ENCODE data around the gene PLSCR3. TPM values are rescaled to one million over a fixed set of nuclear protein-coding genes. Genes with fewer than 3 reads are reported as not detected.
"Not testable (repeated sequence)": the region's sequence is repeated elsewhere in the genome, so short reads cannot be mapped to it uniquely, and the experiment has no call there.

The PLSCR3 gene
- polyA plus RNA-seq, 1 donor, result 27.7 TPM

DNA sequence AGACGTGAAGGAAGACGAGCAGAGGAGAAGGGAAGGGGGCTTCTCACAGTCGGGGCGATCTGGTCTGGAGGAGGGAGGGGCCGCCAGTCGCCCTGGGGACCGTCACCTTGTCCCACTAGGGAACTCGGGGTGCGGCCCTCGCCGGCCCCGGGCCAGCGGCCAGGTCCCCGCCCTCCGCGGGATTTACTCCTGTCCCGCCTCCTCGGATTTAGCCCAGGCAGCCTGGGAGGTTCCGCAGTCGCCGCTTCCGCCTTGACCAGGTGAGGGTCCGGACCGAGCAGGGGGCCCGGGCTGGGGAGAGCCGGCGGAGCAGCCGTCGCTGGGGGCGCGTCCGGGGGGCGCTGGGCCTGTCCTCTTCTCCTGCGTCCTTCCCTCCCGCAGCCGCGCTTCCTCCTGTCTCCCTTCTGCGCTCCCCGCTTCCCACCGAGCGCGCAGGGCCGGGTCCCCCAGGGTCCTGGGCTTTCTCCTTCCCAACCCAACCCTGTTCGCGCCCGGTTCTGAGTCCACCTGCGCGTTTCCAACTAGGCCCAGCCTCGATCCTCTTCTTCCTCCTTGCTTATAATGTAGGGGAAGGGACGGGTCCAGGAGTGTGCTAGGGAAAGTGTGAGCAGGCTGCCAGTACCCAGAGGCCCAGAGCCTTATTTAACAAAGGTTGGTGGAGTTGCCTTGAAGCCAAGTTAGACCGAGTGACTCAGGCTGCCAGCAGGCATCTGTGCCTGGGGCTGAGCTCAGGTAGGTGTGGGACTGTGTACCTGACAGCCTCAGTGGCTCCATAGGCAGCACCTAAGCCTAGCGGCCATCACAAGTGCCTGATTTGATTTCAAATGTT, 13.3 kb downstream of the PLSCR3 start, which contains the start of gene TNK1:
Gene TNK1, plus strand, starts transcription at position 235 of the 829 bp plus-strand sequence. CDS start 1,838 bp downstream, outside the sequence.
- DNase-seq (ENCODE audit: low read depth), result no peak

DNA sequence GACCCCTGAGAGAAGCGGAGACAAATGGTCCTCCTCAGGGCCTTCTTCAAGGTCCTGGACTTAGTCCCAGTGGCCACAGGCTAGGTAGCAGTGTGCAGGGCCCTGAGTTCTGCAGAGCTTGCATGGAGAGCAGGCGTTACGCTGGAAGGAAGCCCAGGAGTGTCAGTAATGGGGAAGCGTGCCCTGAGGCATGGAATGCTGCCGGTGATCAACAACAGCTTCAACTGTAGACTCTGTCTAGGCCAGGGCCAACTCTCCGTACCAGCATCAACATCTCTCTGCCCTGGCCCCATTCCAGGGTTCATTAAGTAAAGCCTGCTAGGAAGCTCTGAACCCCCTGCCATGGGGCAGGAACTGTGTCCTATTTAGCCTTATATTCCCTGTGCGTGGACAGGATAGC, 14.0 kb downstream of the PLSCR3 start:
- DNase-seq (ENCODE audit: low read depth), result no peak

DNA sequence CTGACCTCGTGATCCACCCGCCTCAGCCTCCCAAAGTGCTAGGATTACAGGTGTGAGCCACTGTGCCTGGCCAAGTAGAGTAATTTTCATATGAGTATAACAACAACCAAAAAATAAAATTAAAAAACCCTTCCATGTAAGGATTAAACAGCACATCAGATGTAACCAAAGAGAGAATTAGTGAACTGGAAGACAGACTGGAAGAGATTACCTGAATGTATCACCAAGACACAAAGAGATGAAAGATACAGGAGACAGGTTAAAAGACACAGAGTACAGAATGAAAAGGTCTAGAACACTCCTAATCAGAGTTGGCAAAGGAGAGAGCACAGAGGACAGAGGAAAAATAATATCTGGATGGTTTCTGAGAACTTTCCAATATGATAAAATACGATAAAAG, 15.2 kb downstream of the PLSCR3 start:
- DNase-seq (ENCODE audit: low read depth), result no peak

DNA sequence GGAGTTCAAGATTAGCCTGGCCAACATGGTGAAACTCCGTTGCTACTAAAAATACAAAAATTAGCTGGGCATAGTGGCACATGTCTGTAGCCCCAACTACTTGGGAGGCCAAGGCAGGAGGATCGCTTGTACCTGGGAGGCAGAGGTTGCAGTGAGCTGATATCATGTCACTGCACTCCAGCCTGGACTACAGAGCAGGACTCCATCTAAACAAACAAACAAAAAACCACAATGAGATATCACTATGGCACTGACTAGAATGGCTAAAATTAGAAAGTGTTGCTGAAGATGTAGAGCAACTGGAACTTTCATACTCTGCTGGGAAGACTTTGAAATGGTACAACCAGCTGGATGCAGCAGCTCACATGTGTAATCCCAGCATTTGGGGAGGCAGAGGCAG, 20.0 kb downstream of the PLSCR3 start:
- no peak for DNase-seq (ENCODE audit: low read depth)

DNA sequence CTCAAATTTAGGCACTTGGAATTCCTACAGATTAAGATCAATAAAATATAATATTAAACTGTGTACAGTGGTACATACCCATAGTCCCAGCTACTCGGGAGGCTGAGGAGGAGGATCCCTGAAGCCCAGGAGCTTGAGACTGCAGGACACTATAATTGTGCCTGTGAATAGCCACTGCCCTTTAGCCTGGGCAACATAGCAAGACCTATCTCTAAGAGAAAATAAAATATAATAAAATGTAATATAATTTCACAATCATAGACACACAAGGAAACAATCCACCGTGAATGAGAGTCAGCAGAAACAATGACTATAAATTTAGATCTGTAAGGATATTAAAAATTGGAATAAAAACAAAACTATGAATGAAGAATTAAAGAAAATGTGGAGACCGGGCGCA, 23.5 kb downstream of the PLSCR3 start:
- no peak for DNase-seq (ENCODE audit: low read depth)

DNA sequence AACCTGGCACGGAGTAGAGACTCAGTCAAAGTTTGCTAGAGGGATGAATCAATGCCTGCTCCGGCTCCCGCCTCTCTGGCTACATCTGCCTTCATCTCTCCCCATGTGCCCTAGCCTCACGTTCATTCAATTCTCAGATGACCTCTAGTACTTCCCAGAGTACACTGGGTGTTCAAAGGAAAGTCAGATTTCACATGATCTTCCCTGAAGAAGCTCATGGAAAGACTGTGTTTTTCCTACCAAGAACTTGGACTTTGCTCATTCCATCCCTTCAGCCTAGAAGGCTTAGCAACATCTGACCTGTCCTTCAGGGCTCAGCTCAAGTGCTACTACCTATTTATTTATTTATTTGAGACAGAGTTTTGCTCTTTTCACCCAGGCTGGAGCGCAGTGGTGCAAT, 24.5 kb downstream of the PLSCR3 start:
- DNase-seq (ENCODE audit: low read depth), result no peak

DNA sequence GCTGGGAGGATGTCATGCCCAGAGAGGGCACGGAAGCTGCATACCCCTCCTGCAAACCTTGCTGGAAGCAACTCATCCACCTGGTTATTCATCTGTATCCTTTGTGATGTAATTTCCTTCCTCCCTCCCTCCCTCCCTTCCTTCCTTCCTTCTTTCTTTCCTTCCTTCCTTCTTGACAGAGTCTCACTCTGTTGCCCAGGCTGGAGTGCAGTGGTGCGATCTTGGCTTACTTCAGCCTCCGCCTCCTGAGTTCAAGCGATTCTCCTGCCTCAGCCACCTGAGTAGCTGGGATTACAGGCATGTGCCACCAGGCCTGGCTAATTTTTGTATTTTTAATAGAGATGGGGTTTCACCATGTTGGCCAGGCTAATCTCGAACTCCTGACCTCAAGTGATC, 25.7 kb downstream of the PLSCR3 start:
- DNase-seq (ENCODE audit: low read depth), result not testable (repeated sequence)

DNA sequence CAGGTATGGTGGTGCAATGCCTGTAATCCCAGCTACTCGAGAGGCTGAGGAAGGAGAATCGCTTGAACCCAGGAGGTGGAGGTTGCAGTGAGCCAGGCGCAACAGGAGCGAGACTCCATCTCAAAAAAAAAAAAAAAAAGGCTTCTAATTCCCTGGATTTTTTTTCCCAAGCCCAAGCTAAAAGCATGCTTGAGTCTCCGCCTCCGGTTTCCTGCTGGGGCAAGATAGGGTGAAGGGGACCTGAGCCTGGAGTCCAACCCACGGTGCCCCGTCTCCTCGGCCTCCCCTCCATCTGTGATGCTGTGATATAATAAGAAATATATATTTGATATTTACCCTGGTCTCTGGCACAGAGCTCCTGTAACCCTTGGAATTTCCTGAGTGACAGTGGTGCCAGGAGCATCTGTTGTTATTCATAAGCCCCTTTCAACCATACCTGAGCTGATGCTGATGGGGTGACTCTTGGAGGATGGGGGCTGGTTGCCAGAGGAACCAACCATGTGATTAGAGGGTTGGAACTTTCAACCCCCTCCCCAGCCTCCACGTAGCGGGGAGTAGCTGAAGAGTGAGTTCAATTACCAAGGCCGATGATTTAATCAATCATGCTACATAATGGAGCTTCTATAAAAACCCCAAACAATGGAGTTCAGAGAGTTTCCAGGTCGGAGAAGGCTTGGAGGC, 26.3 kb downstream of the PLSCR3 start:
- DNase-seq (ENCODE audit: low read depth), result no peak

DNA sequence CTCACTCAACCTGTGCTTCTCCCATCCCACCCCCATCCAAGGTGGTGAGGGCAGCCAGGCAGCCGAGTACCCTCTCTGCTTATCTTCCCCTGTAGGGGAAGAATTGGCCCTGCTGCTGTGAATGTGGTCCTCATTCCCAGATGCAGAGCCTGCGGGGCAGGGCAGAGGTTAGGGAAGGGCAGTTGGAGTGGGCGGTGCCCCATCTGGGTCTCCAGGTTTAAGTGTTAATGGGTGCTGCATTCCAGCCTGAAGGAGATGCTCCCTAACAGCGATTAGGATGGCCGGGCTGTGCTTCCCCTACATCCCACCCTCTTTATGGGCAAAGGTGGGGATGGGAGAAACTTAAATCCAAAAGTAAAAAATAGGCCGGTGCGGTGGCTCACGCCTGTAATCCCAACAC, 27.2 kb downstream of the PLSCR3 start:
- no peak for DNase-seq (ENCODE audit: low read depth)

DNA sequence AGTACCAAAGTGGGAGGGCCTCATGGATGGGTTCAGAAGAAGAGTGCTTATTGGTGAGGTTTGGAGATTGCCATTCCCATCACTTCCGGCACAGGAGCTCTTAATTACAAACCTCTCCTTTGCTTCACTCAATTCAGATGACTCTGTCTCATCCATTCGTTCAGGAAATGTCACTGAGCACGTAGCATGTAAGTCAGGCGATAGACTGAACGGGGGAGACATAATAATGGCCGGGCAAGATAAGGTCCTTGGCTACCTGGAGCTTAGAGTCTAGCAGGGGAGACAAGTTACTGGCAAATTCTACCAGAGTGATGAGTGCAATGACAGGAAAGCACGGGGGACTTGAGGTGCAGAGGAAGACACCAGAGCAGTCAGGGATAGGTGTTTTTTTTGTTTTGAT, 28.4 kb downstream of the PLSCR3 start:
- DNase-seq (ENCODE audit: low read depth), result not testable (repeated sequence)

DNA sequence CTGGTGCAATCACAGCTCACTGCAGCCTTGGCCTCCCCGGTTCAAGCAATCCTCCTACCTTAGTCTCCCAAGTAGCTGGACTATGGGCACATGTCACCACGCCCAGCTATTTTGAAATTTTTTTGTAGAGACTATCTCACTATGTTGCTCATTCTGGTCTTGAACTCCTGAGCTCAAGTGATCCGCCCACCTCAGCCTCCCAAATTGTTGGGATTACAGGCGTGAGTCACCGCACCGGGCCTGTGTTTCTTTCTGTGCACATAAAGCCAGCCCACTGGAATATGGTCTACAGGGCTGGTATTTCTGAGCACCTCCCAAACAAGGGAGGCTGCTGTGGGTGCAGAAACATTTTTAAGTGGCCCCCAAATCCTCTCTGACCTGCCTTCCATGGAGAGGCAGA, 31.0 kb downstream of the PLSCR3 start:
- DNase-seq (ENCODE audit: low read depth), result no peak

DNA sequence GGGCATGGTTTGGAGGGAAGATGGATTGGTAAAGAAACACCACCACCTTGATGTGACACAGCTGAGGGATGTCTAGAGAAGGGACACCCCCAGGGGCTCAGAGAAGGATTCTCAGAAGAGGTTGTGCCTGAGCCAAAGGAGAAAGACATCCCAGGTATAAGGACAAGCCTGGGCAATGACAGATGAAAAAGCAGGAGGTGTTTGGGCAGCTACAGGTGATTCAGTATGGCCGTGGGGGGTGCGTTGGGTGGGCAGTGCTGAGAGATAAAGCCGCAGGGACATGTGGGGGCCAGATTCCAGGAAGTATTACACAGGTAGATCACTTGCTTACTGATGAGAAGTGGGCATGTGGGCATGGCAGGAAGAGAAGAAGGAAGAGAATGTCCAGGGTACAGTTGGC, 32.4 kb downstream of the PLSCR3 start:
- DNase-seq (ENCODE audit: low read depth), result no peak

DNA sequence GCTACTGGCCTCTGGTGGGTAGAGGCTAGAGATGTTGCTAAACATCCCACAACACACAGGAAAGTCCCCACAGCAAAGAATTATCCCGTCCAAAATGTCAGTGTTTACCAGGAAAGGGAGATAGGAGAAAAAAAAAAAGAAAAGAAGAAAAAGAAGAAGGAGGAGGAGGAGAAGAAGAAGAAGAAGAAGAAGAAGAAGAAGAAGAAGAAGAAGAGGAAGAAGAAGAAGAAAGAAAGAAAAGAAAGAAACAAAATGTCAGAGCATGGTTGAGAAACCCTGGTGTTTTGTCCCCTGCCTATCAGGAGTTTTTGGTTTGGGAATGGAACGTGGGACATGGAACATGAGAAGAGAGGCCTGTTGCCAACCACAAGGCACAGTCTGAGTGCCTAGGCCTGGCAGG, 36.9 kb downstream of the PLSCR3 start:
- no peak for DNase-seq (ENCODE audit: low read depth)

DNA sequence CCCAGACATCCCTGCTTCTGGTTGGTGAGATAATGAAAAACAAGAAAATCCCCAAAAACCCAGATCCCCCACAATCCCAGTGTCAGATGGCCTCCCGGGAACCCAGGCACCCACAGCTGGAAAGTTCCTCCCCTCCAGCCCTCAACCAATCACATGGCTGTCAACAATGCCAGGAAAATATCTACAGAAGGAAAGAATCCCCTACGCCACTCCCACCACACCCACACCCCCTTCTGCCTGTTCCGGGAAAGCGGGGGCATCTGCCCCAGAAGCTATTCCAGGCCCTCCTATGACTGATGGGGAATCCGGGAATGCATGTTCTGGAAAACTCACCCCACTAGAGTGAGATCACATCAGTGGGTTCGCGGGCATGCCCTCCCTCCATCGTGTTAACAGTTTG, 37.6 kb downstream of the PLSCR3 start:
- no peak for DNase-seq (ENCODE audit: low read depth)

DNA sequence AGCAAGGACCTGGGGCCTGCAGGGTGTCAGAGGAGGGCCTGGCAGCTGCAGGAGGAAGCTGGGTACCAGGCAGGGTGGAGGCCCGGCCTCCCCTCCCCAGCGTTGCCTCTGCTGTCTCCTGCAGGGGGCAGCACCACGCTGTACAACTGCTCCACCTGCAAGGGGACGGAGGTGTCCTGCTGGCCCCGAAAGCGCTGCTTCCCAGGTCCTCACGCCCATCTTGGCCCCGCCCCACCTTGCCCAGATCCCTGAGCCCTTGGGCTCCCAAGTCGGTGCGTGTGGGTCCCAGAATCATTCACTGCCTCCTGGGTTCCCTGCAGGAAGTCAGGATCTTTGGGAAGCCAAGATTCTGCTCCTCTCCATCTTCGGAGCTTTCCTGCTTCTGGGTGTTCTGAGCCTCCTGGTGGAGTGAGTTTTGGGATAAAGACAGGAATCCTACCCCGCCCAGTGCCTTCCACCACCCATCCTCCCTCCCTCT, 38.2 kb downstream of the PLSCR3 start:
- DNase-seq (ENCODE audit: low read depth), result no peak

DNA sequence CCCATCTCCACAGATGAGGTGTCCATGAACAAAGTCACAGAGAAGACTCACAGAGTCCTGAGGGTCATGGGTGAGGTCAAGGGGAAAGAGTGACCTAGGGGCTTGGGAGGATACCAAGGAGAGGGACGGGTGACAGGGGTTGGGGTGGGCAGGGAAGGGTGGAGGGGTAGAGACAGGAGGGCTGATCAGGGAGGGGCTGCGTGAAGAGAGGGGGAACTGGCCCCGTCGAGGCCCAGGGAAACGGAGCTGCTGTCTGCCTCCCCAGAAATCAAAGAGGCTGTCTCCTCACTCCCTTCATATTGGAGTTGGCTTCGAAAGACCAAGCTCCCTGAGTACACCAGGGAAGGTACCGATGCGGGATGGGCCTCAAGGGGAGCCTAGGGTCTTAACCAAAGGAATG, 38.8 kb downstream of the PLSCR3 start:
- DNase-seq (ENCODE audit: low read depth), result no peak

DNA sequence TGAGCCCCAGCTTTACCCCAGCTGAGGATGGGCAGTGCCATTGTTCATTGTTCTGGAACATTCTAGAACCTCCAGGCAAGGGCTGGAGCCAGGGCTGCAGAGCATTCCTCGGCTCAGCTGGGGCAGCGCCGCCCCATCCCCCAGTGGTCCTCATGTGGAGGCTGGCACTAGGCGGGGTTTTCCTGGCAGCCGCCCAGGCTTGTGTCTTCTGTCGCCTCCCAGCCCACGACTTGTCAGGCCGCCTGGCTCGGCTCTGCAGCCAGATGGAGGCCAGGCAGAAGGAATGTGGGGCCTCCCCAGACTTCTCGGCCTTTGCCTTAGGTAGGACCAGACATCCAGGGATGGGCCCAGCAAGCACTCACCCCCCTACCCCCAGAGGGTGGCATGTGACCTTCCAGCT, 39.3 kb downstream of the PLSCR3 start, which contains the start of gene TMEM95:
Gene TMEM95, plus strand, starts transcription at position 104 of the 400 bp plus-strand sequence. Its CDS starts 49 bp downstream, at position 153.
- DNase-seq (ENCODE audit: low read depth), result no peak

DNA sequence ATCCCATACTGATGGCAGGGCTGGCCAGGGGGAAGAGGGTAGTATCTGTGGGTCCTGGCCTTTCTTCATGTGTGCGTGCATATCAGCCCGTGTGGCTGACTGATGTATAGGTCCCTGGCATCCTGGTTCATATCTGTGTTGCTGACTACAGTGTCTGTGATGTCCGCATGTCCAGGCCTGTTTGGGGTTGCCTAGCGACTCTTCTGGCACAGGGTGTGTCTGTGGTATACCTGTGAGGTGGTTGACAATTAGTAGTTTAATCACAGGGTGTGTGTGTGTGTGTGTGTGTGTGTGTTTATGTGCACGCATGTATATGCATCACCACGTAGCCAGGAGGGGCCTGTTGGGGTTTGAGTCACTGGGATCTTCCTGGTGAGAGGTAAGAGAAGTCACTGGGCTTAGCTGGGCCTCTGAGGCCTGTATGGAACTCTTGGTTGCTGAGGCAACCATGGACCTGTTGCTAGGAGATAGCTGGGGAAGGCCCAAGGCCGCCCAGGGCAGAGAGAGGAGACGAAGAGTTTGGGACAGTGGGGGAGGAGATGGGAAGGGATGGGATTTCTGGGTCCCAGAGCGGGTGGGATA, 40.0 kb downstream of the PLSCR3 start:
- no peak for DNase-seq (ENCODE audit: low read depth)

DNA sequence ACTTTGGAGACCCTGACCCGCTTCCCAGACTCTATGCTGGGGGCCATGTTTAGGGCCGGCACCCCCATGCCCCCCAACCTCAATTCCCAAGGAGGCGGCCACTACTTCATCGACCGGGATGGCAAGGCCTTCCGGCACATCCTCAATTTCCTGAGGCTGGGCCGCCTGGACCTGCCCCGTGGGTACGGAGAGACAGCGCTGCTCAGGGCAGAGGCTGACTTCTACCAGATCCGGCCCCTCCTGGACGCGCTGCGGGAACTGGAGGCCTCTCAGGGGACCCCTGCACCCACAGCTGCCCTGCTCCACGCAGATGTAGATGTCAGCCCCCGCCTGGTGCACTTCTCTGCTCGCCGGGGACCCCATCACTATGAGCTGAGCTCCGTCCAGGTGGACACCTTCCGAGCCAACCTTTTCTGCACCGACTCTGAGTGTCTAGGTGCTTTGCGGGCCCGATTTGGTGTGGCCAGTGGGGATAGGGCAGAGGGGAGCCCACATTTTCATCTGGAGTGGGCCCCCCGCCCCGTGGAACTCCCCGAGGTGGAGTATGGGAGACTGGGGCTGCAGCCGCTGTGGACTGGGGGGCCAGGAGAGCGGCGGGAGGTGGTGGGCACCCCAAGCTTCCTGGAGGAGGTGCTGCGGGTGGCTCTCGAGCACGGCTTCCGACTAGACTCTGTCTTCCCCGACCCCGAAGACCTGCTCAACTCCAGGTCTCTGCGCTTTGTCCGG, 41.3 kb downstream of the PLSCR3 start:
- DNase-seq (ENCODE audit: low read depth), result no peak

DNA sequence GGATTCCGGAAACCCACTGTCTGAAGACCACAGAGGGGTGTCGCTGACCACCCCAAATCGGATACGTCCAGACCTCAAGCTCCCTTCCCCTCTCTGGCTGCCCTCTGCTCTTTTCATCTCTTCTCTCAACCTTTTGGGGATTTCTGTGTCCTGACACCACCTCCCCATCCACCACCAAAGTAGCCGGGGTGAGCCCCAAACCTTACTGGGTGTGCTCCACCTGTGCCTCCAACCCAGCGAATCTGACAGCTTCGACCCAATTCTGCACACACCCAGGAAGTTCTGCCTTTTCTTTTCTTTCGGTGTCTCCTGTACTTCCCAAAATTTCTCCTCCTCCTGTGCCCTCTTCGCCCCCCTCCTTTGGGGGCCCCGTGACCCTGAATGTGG, 41.8 kb downstream of the PLSCR3 start:
- DNase-seq (ENCODE audit: low read depth), result no peak

DNA sequence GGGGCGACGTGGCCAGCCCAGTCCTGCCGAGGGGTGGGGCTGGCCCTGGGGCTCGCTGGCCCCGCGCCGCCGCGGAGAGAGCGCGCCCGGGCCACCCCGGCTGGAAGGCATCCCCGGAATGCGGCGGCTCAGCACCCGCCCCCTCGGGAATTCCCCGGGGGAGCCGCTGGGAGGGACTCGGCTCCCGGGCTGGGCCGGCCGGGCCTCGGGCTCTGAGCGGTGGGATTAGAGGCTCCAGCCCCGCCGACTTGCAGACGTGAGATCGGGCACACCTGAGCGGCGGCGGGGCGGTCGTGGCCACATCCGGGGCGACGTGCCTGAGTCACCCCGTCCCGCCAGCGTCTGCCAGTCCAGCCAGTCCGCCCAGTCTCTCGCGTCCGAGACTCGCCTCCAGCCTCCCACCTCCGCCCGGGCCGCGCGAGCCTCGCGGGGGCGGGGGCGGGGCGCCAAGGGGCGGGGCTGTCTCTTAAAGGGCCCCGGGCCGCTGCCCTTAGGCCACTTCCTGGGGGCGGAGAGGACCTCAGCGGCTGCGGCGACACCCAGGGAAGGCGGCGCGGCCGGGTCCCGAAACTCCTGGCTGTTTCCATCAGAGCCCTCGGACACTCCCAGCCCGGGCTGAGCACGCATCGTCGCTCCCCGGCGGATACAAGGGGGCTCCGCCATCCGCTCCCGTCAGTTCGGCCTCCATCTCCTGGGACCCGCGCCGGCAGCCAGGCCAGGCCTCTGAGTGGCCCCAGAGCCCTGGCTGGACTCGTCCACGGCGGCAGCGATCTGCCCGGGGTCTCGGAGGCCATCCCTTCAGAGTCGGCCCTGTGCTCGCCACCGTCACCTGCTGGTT, 42.4 kb downstream of the PLSCR3 start, which contains the start of gene KCTD11:
Gene KCTD11, plus strand, starts transcription at position 498 of the 838 bp plus-strand sequence.
- no peak for DNase-seq (ENCODE audit: low read depth)

Data from forelimb muscle (tissue), 1 donor.